ENCODE data around the gene SYNGAP1. TPM values are rescaled to one million over a fixed set of nuclear protein-coding genes. Genes with fewer than 3 reads are reported as not detected.

Gene SYNGAP1
- total and polyA plus RNA-seq, 2 of the 4 experiments (the other 2 are of a cell fraction): 1.4 to 17.0 TPM

DNA sequence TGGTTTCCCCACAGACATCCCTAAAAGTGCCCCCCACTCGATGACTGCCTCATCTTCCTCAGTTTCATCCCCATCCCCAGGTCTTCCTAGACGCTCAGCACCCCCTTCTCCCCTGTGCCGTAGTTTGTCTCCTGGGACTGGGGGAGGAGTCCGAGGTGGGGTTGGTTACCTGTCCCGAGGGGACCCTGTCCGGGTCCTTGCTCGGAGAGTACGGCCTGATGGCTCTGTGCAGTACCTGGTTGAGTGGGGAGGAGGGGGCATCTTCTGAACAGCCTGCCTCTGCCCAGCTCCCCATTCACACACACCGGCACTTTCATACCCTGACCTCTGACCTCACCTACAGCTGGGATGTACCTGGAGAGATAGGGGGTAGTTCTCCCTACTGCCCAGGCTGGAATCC, 4.0 kb upstream of the SYNGAP1 start:
- Histone ChIP-seq H3K36me3 (ENCODE audit: control insufficient read depth, insufficient read depth, low read length) (peaks cover 40% of the 10 kb centered on the region), H3K4ac (ENCODE audit: low read depth, low read length) (peak overlapping the region; percentile 65), H3K14ac (replicated peaks; ENCODE audit: low read depth, low read length) (0 out of 2 replicates have a peak overlapping the region, but pooled peaks have one; percentile 3), H2BK5ac (ENCODE audit: low read depth, low read length, poor library complexity, severe bottlenecking) (peak overlapping the region; percentile 86), H3K4me3 (ENCODE audit: insufficient read depth, low read depth, low read length) (peak overlapping the region; percentile 25), H3K56ac (ENCODE audit: extremely low read depth, insufficient read depth, low read length) (peak overlapping the region; percentile 56), H3K27ac (ENCODE audit: insufficient read depth, low read length) (peak overlapping the region; percentile 78), H3K4me1 (ENCODE audit: control insufficient read depth, insufficient read depth, low read length) (peaks cover 19% of the 10 kb centered on the region), H2AK5ac (ENCODE audit: low read depth, low read length) (peak overlapping the region; percentile 89), H3K4me2 (ENCODE audit: low read depth, low read length) (peak overlapping the region; percentile 80), H4K91ac (ENCODE audit: insufficient read depth, low read depth, low read length) (peak overlapping the region; percentile 14), H3K18ac (ENCODE audit: low read depth, low read length) (peak overlapping the region; percentile 34; the same call in 1 of the 2 replicates), H2BK20ac (ENCODE audit: low read depth, low read length) (0 out of 2 replicates have a peak overlapping the region, but pooled peaks have one; percentile 20), H4K20me1 (ENCODE audit: insufficient read depth, low read length) (peaks cover 19% of the 10 kb centered on the region), H2BK120ac (ENCODE audit: low read depth, low read length) (0 out of 2 replicates have a peak overlapping the region, but pooled peaks have one; percentile 3), H2AK9ac (replicated peaks; ENCODE audit: low read depth, low read length, poor library complexity) (peak overlapping the region; percentile 18), H3K9me1 (ENCODE audit: insufficient read depth, low read length) (peaks cover 9% of the 10 kb centered on the region), H3K23ac (ENCODE audit: low read depth, low read length) (peak overlapping the region; percentile 64), H2BK15ac (ENCODE audit: low read depth, low read length) (0 out of 3 replicates have a peak overlapping the region, but pooled peaks have one; percentile 2), H2AFZ (replicated peaks; ENCODE audit: low read length, poor library complexity) (no peak overlapping the region), H4K8ac (ENCODE audit: low read depth in 2 of 2, low read length in 2 of 2) (peak overlapping the region; percentile 49 to 71; a peak in 3 of 4 replicates), H4K5ac (ENCODE audit: low read depth, low read length) (peak overlapping the region; percentile 13; the same call in 1 of the 2 replicates), H3K79me1 (ENCODE audit: low read depth in 1 of 2, low read length in 2 of 2) (peaks cover 24 to 84% of the 10 kb centered on the region in 2 experiments), H3K27me3 (ENCODE audit: control insufficient read depth, insufficient read depth, low read length) (no peaks in the 10 kb centered on the region), H3K9ac (ENCODE audit: low read depth, low read length) (peak overlapping the region; percentile 66), H3K9me3 (ENCODE audit: control insufficient read depth, insufficient read depth, low read length) (no peaks in the 10 kb centered on the region)
- ChIA-PET CTCF (no interaction called here), POLR2A (ENCODE audit: unreplicated experiment) (no interaction called here)
- dilution Hi-C loops (cut with HindIII; ENCODE audit: low sequenced_read_pairs, unreplicated experiment): no loop called here
- TF ChIP-seq, protein P1, sequence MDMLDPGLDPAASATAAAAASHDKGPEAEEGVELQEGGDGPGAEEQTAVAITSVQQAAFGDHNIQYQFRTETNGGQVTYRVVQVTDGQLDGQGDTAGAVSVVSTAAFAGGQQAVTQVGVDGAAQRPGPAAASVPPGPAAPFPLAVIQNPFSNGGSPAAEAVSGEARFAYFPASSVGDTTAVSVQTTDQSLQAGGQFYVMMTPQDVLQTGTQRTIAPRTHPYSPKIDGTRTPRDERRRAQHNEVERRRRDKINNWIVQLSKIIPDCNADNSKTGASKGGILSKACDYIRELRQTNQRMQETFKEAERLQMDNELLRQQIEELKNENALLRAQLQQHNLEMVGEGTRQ (IDR thresholded peaks at IDR 0.05; ENCODE audit: low read depth, low read length): no peak
- TF ChIP-seq FOS (IDR thresholded peaks at IDR 0.05; ENCODE audit: low read depth, low read length) (no peak), BHLHE40 (IDR thresholded peaks at IDR 0.05; ENCODE audit: low read depth, low read length) (no peak), CEBPB (IDR thresholded peaks at IDR 0.05; ENCODE audit: low read depth, low read length) (no peak), MAZ (IDR thresholded peaks at IDR 0.05; ENCODE audit: borderline replicate concordance, low read depth, low read length) (no peak), SMC3 (IDR thresholded peaks at IDR 0.05; ENCODE audit: low read depth, low read length) (no peak), POLR2A (IDR thresholded peaks at IDR 0.05; ENCODE audit: low read depth, low read length) (no peak), MAFK (IDR thresholded peaks at IDR 0.05; ENCODE audit: low read depth, low read length) (no peak)
- TF ChIP-seq, protein P2, sequence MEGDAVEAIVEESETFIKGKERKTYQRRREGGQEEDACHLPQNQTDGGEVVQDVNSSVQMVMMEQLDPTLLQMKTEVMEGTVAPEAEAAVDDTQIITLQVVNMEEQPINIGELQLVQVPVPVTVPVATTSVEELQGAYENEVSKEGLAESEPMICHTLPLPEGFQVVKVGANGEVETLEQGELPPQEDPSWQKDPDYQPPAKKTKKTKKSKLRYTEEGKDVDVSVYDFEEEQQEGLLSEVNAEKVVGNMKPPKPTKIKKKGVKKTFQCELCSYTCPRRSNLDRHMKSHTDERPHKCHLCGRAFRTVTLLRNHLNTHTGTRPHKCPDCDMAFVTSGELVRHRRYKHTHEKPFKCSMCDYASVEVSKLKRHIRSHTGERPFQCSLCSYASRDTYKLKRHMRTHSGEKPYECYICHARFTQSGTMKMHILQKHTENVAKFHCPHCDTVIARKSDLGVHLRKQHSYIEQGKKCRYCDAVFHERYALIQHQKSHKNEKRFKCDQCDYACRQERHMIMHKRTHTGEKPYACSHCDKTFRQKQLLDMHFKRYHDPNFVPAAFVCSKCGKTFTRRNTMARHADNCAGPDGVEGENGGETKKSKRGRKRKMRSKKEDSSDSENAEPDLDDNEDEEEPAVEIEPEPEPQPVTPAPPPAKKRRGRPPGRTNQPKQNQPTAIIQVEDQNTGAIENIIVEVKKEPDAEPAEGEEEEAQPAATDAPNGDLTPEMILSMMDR (conservative IDR thresholded peaks at IDR 0.05; ENCODE audit: low read depth, low read length): no peak
- in situ Hi-C loops (cut with MboI; ENCODE audit: low sequenced_read_pairs): no loop called here
- intact Hi-C loops (cut with micrococcal nuclease): loop anchor here (5.0 kb wide), 2 partner anchors 104 to 119 kb away; partner anchors contain the start of genes RGL2 and TAPBP
- no peak for DNase-seq
- no CpG with 5 or more reads among the region's 9 CpGs for WGBS, 2 experiments (ENCODE audit: extremely low coverage in 2 of 2, insufficient read length in 1 of 2)
- no peak for ATAC-seq (ENCODE audit: low read depth)
- no TSS peak for BruUV-seq (replicated peaks)
